Gastroesophageal sphincter (tissue), 3 donors: ENCODE data around the gene RHBDF2.

Experiments
- POLR2A ChIP-seq, 2 donors: fragments of 450-650 bp; IDR thresholded peaks; one replicate each; pipeline ENCODE4 v1.6.1; 2017; ENCODE audit warnings: antibody characterized with exemption in 2 of 2, mild to moderate bottlenecking in 2 of 2, moderate library complexity in 1 of 2
- POLR2AphosphoS5 ChIP-seq: sonication (generic); formaldehyde crosslinking; IDR thresholded peaks from one replicate; pipeline ENCODE4 v1.6.1; 2017; ENCODE audit warnings: antibody characterized with exemption
- TF ChIP-seq, protein P1 (sequence below), 4 experiments: fragments of 200-600 bp in 2 of 4; fragments of 450-650 bp in 2 of 4; sonication (generic) in 1 of 4; IDR thresholded peaks; one replicate each; pipeline ENCODE4 v1.5.1; 2017 to 2019; ENCODE audit warnings: antibody characterized with exemption in 4 of 4, mild to moderate bottlenecking in 2 of 4, moderate library complexity in 2 of 4

- TF ChIP-seq, protein P1, sequence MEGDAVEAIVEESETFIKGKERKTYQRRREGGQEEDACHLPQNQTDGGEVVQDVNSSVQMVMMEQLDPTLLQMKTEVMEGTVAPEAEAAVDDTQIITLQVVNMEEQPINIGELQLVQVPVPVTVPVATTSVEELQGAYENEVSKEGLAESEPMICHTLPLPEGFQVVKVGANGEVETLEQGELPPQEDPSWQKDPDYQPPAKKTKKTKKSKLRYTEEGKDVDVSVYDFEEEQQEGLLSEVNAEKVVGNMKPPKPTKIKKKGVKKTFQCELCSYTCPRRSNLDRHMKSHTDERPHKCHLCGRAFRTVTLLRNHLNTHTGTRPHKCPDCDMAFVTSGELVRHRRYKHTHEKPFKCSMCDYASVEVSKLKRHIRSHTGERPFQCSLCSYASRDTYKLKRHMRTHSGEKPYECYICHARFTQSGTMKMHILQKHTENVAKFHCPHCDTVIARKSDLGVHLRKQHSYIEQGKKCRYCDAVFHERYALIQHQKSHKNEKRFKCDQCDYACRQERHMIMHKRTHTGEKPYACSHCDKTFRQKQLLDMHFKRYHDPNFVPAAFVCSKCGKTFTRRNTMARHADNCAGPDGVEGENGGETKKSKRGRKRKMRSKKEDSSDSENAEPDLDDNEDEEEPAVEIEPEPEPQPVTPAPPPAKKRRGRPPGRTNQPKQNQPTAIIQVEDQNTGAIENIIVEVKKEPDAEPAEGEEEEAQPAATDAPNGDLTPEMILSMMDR (IDR thresholded peaks at IDR 0.05), result no peak
- TF ChIP-seq POLR2A (IDR thresholded peaks at IDR 0.05) (no peak), POLR2AphosphoS5 (no peak)
Measured at GRCh38 chr17:76441686-76442340, 59.4 kb downstream of the RHBDF2 start.
